Large intestine (tissue), 3 donors: Measurements from ENCODE around the gene HSFX3. TPM values are rescaled to one million over a fixed set of nuclear protein-coding genes. Genes with fewer than 3 reads are reported as not detected.
"Not testable (repeated sequence)": the region's sequence is repeated elsewhere in the genome, so short reads cannot be mapped to it uniquely, and the experiment has no call there.

Source experiments
- DNase-seq, 2 donors: peaks; one replicate each; pipeline versions ENCODE4 v3.0.0 to v3.0.0-alpha.2; 2013
- H3K27ac ChIP-seq: one replicate; pipeline ENCODE4 v1.5.1; 2013; ENCODE audit warnings: low read length
- H3K27me3 ChIP-seq: 2 replicates; pipeline ENCODE4 v1.6.1; 2013; ENCODE audit warnings: low read length; ENCODE audit not compliant: control insufficient read depth, insufficient read depth
- H3K36me3 ChIP-seq: 2 replicates; pipeline ENCODE4 v1.6.1; 2013; ENCODE audit warnings: low read length; ENCODE audit not compliant: control insufficient read depth, insufficient read depth
- H3K4me1 ChIP-seq: one replicate; pipeline ENCODE4 v1.6.1; 2013; ENCODE audit warnings: low read length; ENCODE audit not compliant: control insufficient read depth, insufficient read depth
- H3K4me3 ChIP-seq: one replicate; pipeline ENCODE4 v1.5.1; 2013; ENCODE audit warnings: low read length
- H3K9me3 ChIP-seq: one replicate; pipeline ENCODE4 v1.6.1; 2013; ENCODE audit warnings: mild to moderate bottlenecking, low read depth, low read length, moderate library complexity; ENCODE audit not compliant: control insufficient read depth
- WGBS: methylation state at CpG from one replicate; pipeline ENCODE4 v1.1.5; 2013; ENCODE audit warnings: low lambda C conversion rate; ENCODE audit not compliant: insufficient coverage; 5-methylcytosine and 5-hydroxymethylcytosine counted together
- polyA plus RNA-seq: library from polyadenylated mRNA; unstranded; fragments of 120-200 nt; gene quantifications from one replicate; pipeline ENCODE4 v1.2.1, GENCODE V29; 2013

HSFX3 gene
- polyA plus RNA-seq, 1 donor: not detected

GRCh38 chrX:149532868-149533267, 16.9 kb downstream of the HSFX3 start:
- H3K27me3 ChIP-seq, H3K9me3 ChIP-seq, H3K4me3 ChIP-seq, H3K4me1 ChIP-seq, H3K36me3 ChIP-seq, DNase-seq, H3K27ac ChIP-seq: not testable (repeated sequence)
- WGBS: no CpG with 5 or more reads among the region's 3 CpGs

- no CpG with 5 or more reads among the region's 2 CpGs for WGBS
- H3K4me3 ChIP-seq: no peak overlapping the region
- DNase-seq: no peak
- no peaks in the 10 kb centered on the region for H3K9me3 ChIP-seq
- H3K27ac ChIP-seq: no peak overlapping the region
- H3K4me1 ChIP-seq: no peaks in the 10 kb centered on the region
- H3K36me3 ChIP-seq: peaks cover 7% of the 10 kb centered on the region
- H3K27me3 ChIP-seq: no peaks in the 10 kb centered on the region
Measured at GRCh38 chrX:149531599-149531998, 18.1 kb downstream of the HSFX3 start.

GRCh38 chrX:149528381-149528780, 21.3 kb downstream of the HSFX3 start:
- peaks cover 4% of the 10 kb centered on the region for H3K36me3 ChIP-seq
- H3K4me1 ChIP-seq: peaks cover 2% of the 10 kb centered on the region
- H3K27me3 ChIP-seq: no peaks in the 10 kb centered on the region
- H3K27ac ChIP-seq: no peak overlapping the region
- H3K9me3 ChIP-seq: no peaks in the 10 kb centered on the region
- WGBS: no CpG with 5 or more reads among the region's 1 CpG
- no peak for DNase-seq
- H3K4me3 ChIP-seq: no peak overlapping the region

GRCh38 chrX:149527705-149528104, 22.0 kb downstream of the HSFX3 start:
- H3K4me1 ChIP-seq: peaks cover 3% of the 10 kb centered on the region
- no peaks in the 10 kb centered on the region for H3K27me3 ChIP-seq
- H3K4me3 ChIP-seq: no peak overlapping the region
- H3K36me3 ChIP-seq: peaks cover 4% of the 10 kb centered on the region
- DNase-seq: no peak
- H3K27ac ChIP-seq: no peak overlapping the region
- no peaks in the 10 kb centered on the region for H3K9me3 ChIP-seq
- no CpG with 5 or more reads among the region's 1 CpG for WGBS

- not testable (repeated sequence) for H3K4me1 ChIP-seq, H3K9me3 ChIP-seq, DNase-seq, H3K27ac ChIP-seq, H3K27me3 ChIP-seq, H3K36me3 ChIP-seq, H3K4me3 ChIP-seq
- no CpG with 5 or more reads among the region's 13 CpGs for WGBS
Measured at GRCh38 chrX:149526318-149527033, 23.2 kb downstream of the HSFX3 start.

GRCh38 chrX:149525903-149526302, 23.8 kb downstream of the HSFX3 start:
- not testable (repeated sequence) for DNase-seq, H3K27me3 ChIP-seq, H3K27ac ChIP-seq, H3K4me3 ChIP-seq, H3K36me3 ChIP-seq, H3K9me3 ChIP-seq, H3K4me1 ChIP-seq
- WGBS: no CpG with 5 or more reads among the region's 5 CpGs

- H3K27ac ChIP-seq, H3K9me3 ChIP-seq, H3K36me3 ChIP-seq, H3K4me3 ChIP-seq, H3K4me1 ChIP-seq, H3K27me3 ChIP-seq: not testable (repeated sequence)
- peak; percentile 31 to 34 for DNase-seq
- WGBS: no CpG with 5 or more reads among the region's 10 CpGs
Measured at GRCh38 chrX:149525389-149525788, 24.3 kb downstream of the HSFX3 start.

GRCh38 chrX:149522916-149523315, 26.8 kb downstream of the HSFX3 start:
- H3K9me3 ChIP-seq: no peaks in the 10 kb centered on the region
- DNase-seq: peak; percentile 53 to 73
- H3K27ac ChIP-seq: no peak overlapping the region
- H3K36me3 ChIP-seq: no peaks in the 10 kb centered on the region
- H3K4me3 ChIP-seq: no peak overlapping the region
- no CpG with 5 or more reads among the region's 2 CpGs for WGBS
- peaks cover 9% of the 10 kb centered on the region for H3K4me1 ChIP-seq
- H3K27me3 ChIP-seq: no peaks in the 10 kb centered on the region

GRCh38 chrX:149521438-149521837, 28.3 kb downstream of the HSFX3 start:
- no peak overlapping the region for H3K4me3 ChIP-seq
- H3K27ac ChIP-seq: no peak overlapping the region
- no peaks in the 10 kb centered on the region for H3K27me3 ChIP-seq
- WGBS: no CpG with 5 or more reads among the region's 9 CpGs
- no peak for DNase-seq
- no peaks in the 10 kb centered on the region for H3K9me3 ChIP-seq
- H3K36me3 ChIP-seq: no peaks in the 10 kb centered on the region
- H3K4me1 ChIP-seq: peaks cover 9% of the 10 kb centered on the region

GRCh38 chrX:149520636-149521277, 29.0 kb downstream of the HSFX3 start:
- WGBS: no CpG with 5 or more reads among the region's 3 CpGs
- not testable (repeated sequence) for H3K4me3 ChIP-seq, H3K27me3 ChIP-seq, H3K27ac ChIP-seq, H3K36me3 ChIP-seq, H3K9me3 ChIP-seq, DNase-seq, H3K4me1 ChIP-seq

GRCh38 chrX:149518236-149518635, 31.5 kb downstream of the HSFX3 start:
- H3K27ac ChIP-seq: no peak overlapping the region
- H3K27me3 ChIP-seq: no peaks in the 10 kb centered on the region
- peaks cover 7% of the 10 kb centered on the region for H3K4me1 ChIP-seq
- no peak overlapping the region for H3K4me3 ChIP-seq
- no CpG with 5 or more reads among the region's 7 CpGs for WGBS
- no peak for DNase-seq
- no peaks in the 10 kb centered on the region for H3K9me3 ChIP-seq
- no peaks in the 10 kb centered on the region for H3K36me3 ChIP-seq
